H1 (cell line): ENCODE data around the gene FAM81A. TPM values are rescaled to one million over a fixed set of nuclear protein-coding genes. Genes with fewer than 3 reads are reported as not detected.
A peak's percentile ranks its signal among the peaks of the same experiment; 100 is the strongest.

ENCODE experiments used
- CTCF ChIA-PET: fragments of 300-600 bp; sonication (Branson Sonifier 250); formaldehyde crosslinking; loops from one replicate; lab custom pipeline; 2021; ENCODE audit not compliant: partially characterized antibody; lab: Charles Lee
- POLR2A ChIA-PET: fragments of 300-600 bp; sonication (Branson Sonifier 250); formaldehyde crosslinking; loops from one replicate; lab custom pipeline; 2021; ENCODE audit warnings: inconsistent platforms; ENCODE audit not compliant: partially characterized antibody; lab: Charles Lee
- DNase-seq, 2 experiments: peaks; one replicate each; pipeline versions ENCODE4 v3.0.0 to v3.0.0-alpha.2; 2010 to 2022; ENCODE audit warnings: low spot score in 2 of 2, low read depth in 1 of 2, mixed read lengths in 1 of 2
- FAIRE-seq: peaks from 2 replicates; lab custom pipeline; 2011; peaks lifted over from hg19 to GRCh38; lab: Jason Lieb, UNC
- H2AFZ ChIP-seq: 2 replicates; pipeline ENCODE4 v1.8.1; 2012; ENCODE audit warnings: low read length, inconsistent platforms
- H2AK5ac ChIP-seq: 2 replicates; pipeline ENCODE4 v1.6.1; 2013; ENCODE audit warnings: low read depth, low read length
- H2BK120ac ChIP-seq: replicated peaks from 2 replicates; pipeline ENCODE3; 2013; ENCODE audit warnings: low read depth, low read length, inconsistent platforms
- H2BK12ac ChIP-seq: 2 replicates; pipeline ENCODE4 v1.6.1; 2013; ENCODE audit warnings: low read depth, low read length
- H2BK15ac ChIP-seq: 2 replicates; pipeline ENCODE4 v1.6.1; 2013; ENCODE audit warnings: low read length
- H2BK20ac ChIP-seq: 2 replicates; pipeline ENCODE4 v1.6.1; 2013; ENCODE audit warnings: low read length
- H2BK5ac ChIP-seq: 2 replicates; pipeline ENCODE4 v1.6.1; 2013; ENCODE audit warnings: low read depth, low read length
- H3K14ac ChIP-seq: 2 replicates; pipeline ENCODE4 v1.6.1; 2013; ENCODE audit warnings: inconsistent platforms; ENCODE audit not compliant: insufficient read length
- H3K18ac ChIP-seq: 2 replicates; pipeline ENCODE4 v1.6.1; 2013; ENCODE audit warnings: low read length; ENCODE audit errors: extremely low read depth
- H3K23ac ChIP-seq: 2 replicates; pipeline ENCODE4 v1.6.1; 2013; ENCODE audit warnings: inconsistent platforms; ENCODE audit not compliant: insufficient read length
- H3K23me2 ChIP-seq: 2 replicates; pipeline ENCODE4 v1.6.1; 2013; ENCODE audit warnings: low read depth, low read length
- H3K27ac ChIP-seq: 2 replicates; pipeline ENCODE4 v1.6.1; 2011; ENCODE audit warnings: low read depth, low read length, inconsistent platforms
- H3K27me3 ChIP-seq, 4 experiments: replicated peaks in 1 of 4; 1 replicate in 1 of 4; 2 replicates in 3 of 4; pipeline versions ENCODE4 v1.6.1 to v1.8.1; 2011 to 2013; ENCODE audit warnings: low read length in 3 of 4, mild to moderate bottlenecking in 3 of 4, inconsistent platforms in 2 of 4, mixed read lengths in 2 of 4, moderate library complexity in 1 of 4; ENCODE audit not compliant: control insufficient read depth in 3 of 4, insufficient read depth in 3 of 4; ENCODE audit errors: extremely low read depth in 1 of 4
- H3K36me3 ChIP-seq, 4 experiments: 2 replicates each; pipeline versions ENCODE4 v1.6.1 to v1.8.1; 2011 to 2013; ENCODE audit warnings: mild to moderate bottlenecking in 4 of 4, low read length in 3 of 4, moderate library complexity in 2 of 4, control low read depth in 1 of 4, inconsistent platforms in 1 of 4; ENCODE audit not compliant: insufficient read depth in 4 of 4, control insufficient read depth in 2 of 4
- H3K4ac ChIP-seq: replicated peaks from 2 replicates; pipeline ENCODE3; 2013; ENCODE audit warnings: low read length, low read depth, mixed read lengths, inconsistent platforms; ENCODE audit not compliant: insufficient read length
- H3K4me1 ChIP-seq, 4 experiments: replicated peaks in 1 of 4; 1 replicate in 1 of 4; 2 replicates in 3 of 4; pipeline versions ENCODE4 v1.6.1 to v1.8.1; 2011 to 2013; ENCODE audit warnings: low read length in 3 of 4, inconsistent platforms in 2 of 4, mixed read lengths in 1 of 4; ENCODE audit not compliant: insufficient read depth in 4 of 4, control insufficient read depth in 3 of 4
- H3K4me2 ChIP-seq, 2 experiments: 2 replicates each; pipeline versions ENCODE4 v1.6.1 to v1.8.1; 2011 to 2013; ENCODE audit warnings: low read depth in 2 of 2, low read length in 2 of 2, control low read depth in 1 of 2, inconsistent platforms in 1 of 2, mild to moderate bottlenecking in 1 of 2; ENCODE audit not compliant: insufficient read depth in 1 of 2
- H3K4me3 ChIP-seq, 4 experiments: fragments of 200-600, 300-600 bp in 1 of 4; sonication (generic), shearing (Covaris generic), sonication (Bioruptor Twin) in 1 of 4; 2 replicates each; pipeline versions ENCODE4 v1.5.1 to v1.8.1; 2011 to 2016; ENCODE audit warnings: low read length in 4 of 4, low read depth in 3 of 4, control low read depth in 2 of 4, inconsistent platforms in 2 of 4, mild to moderate bottlenecking in 2 of 4, mixed read lengths in 1 of 4, moderate library complexity in 1 of 4; ENCODE audit not compliant: insufficient read depth in 2 of 4; ENCODE audit errors: extremely low read depth in 1 of 4
- H3K56ac ChIP-seq: replicated peaks from 2 replicates; pipeline ENCODE3; 2013; ENCODE audit warnings: low read depth, mild to moderate bottlenecking, mixed read lengths, low read length, inconsistent platforms; ENCODE audit not compliant: insufficient read length
- H3K79me1 ChIP-seq: 2 replicates; pipeline ENCODE4 v1.6.1; 2013; ENCODE audit warnings: low read depth, low read length, control low read depth
- H3K79me2 ChIP-seq, 2 experiments: 2 replicates each; pipeline versions ENCODE4 v1.6.1 to v1.8.1; 2012 to 2013; ENCODE audit warnings: low read length in 2 of 2, mild to moderate bottlenecking in 2 of 2, inconsistent platforms in 1 of 2; ENCODE audit not compliant: insufficient read depth in 2 of 2, control insufficient read depth in 1 of 2
- H3K9ac ChIP-seq, 4 experiments: replicated peaks in 1 of 4; 1 replicate in 1 of 4; 2 replicates in 3 of 4; pipeline versions ENCODE4 v1.6.1 to v1.8.1; 2011 to 2013; ENCODE audit warnings: low read depth in 3 of 4, low read length in 3 of 4, control low read depth in 2 of 4, mild to moderate bottlenecking in 2 of 4, moderate library complexity in 2 of 4, inconsistent platforms in 1 of 4; ENCODE audit errors: extremely low read depth in 1 of 4
- H3K9me3 ChIP-seq, 2 experiments: 2 replicates each; pipeline versions ENCODE4 v1.6.1 to v1.8.1; 2012 to 2013; ENCODE audit warnings: mild to moderate bottlenecking in 2 of 2, moderate library complexity in 2 of 2, control low read depth in 1 of 2, inconsistent platforms in 1 of 2, low read depth in 1 of 2, low read length in 1 of 2, mixed read lengths in 1 of 2; ENCODE audit not compliant: insufficient read depth in 2 of 2
- H4K20me1 ChIP-seq, 2 experiments: replicated peaks in 1 of 2; 2 replicates each; pipeline versions ENCODE3 to v1.8.1; 2011 to 2013; ENCODE audit warnings: inconsistent platforms in 2 of 2, low read length in 2 of 2, mild to moderate bottlenecking in 1 of 2; ENCODE audit not compliant: insufficient read depth in 2 of 2, control insufficient read depth in 1 of 2
- H4K5ac ChIP-seq: 2 replicates; pipeline ENCODE4 v1.6.1; 2013; ENCODE audit warnings: low read length, low read depth, mixed read lengths, inconsistent platforms; ENCODE audit not compliant: insufficient read length
- H4K8ac ChIP-seq: 2 replicates; pipeline ENCODE4 v1.8.0; 2013; ENCODE audit warnings: mild to moderate bottlenecking, moderate library complexity, low read length, inconsistent platforms; ENCODE audit not compliant: insufficient read depth; ENCODE audit errors: extremely low read depth
- H4K91ac ChIP-seq: replicated peaks from 2 replicates; pipeline ENCODE3; 2013; ENCODE audit warnings: low read length, mixed read lengths, inconsistent platforms; ENCODE audit not compliant: insufficient read length
- CEBPB ChIP-seq: IDR thresholded peaks from 2 replicates; pipeline ENCODE4 v1.6.1; 2012; ENCODE audit warnings: low read depth, low read length
- FOSL1 ChIP-seq: IDR thresholded peaks from 2 replicates; pipeline ENCODE4 v1.6.1; 2011; ENCODE audit warnings: mild to moderate bottlenecking, low read depth, low read length, moderate library complexity; ENCODE audit not compliant: insufficient read depth
- GABPA ChIP-seq: IDR thresholded peaks from 2 replicates; pipeline ENCODE4 v1.6.1; 2011; ENCODE audit warnings: mild to moderate bottlenecking, low read length, moderate library complexity, borderline replicate concordance; ENCODE audit not compliant: insufficient read depth
- NANOG ChIP-seq: IDR thresholded peaks from 2 replicates; pipeline ENCODE4 v1.6.1; 2011; ENCODE audit warnings: low read length, low read depth, mild to moderate bottlenecking, inconsistent platforms; ENCODE audit not compliant: insufficient read depth, poor library complexity, severe bottlenecking
- RFX5 ChIP-seq: IDR thresholded peaks from 2 replicates; pipeline ENCODE4 v1.6.1; 2011; ENCODE audit warnings: low read depth, low read length, improper control_type of control experiment, borderline replicate concordance
- RXRA ChIP-seq: IDR thresholded peaks from 2 replicates; pipeline ENCODE4 v1.6.1; 2011; ENCODE audit warnings: low read depth, mild to moderate bottlenecking, low read length, moderate library complexity; ENCODE audit not compliant: insufficient read depth
- SIRT6 ChIP-seq: IDR thresholded peaks from one replicate; pipeline ENCODE4 v1.7.1; 2012; ENCODE audit warnings: low read length, inconsistent platforms
- TAF1 ChIP-seq: IDR thresholded peaks from 2 replicates; pipeline ENCODE4 v1.6.1; 2011; ENCODE audit warnings: mild to moderate bottlenecking, low read depth, low read length
- WGBS, 2 experiments: shearing (Covaris generic) in 1 of 2; methylation state at CpG; one replicate each; pipeline versions ENCODE4 v1.1.6 to v1.1.7; 2013 to 2015; ENCODE audit warnings: low lambda C conversion rate in 2 of 2, mixed read lengths in 2 of 2, inconsistent platforms in 1 of 2, low coverage in 1 of 2, missing lambda C conversion rate in 1 of 2; ENCODE audit not compliant: insufficient replicate concordance in 2 of 2, insufficient coverage in 1 of 2, insufficient read length in 1 of 2; ENCODE audit errors: extremely low coverage in 1 of 2, missing lambda C conversion rate in 1 of 2; 5-methylcytosine and 5-hydroxymethylcytosine counted together
- polyA plus RNA-seq, 7 experiments: library from polyadenylated mRNA; depleted of rRNA in 3 of 7; stranded (reverse) in 5 of 7; unstranded in 2 of 7; fragments of >200 nt in 5 of 7; fragments of 200-250 nt in 2 of 7; gene quantifications; 1 replicate in 5 of 7; 2 replicates in 1 of 7; 4 replicates in 1 of 7; pipeline versions ENCODE4 v1.2.1 to v1.2.3, GENCODE V29; 2011 to 2013; ENCODE audit warnings: missing spikeins in 2 of 7, mixed read lengths in 2 of 7
- total RNA-seq: library from RNA; stranded (reverse); fragmentation: NEBNext Ultra II Directional; extraction: Animal tissue kit (Norgen Biotek cat#: 25700); gene quantifications from 2 replicates; pipeline ENCODE4 v1.2.1, GENCODE V29; 2021
- TF ChIP-seq, protein P1 (sequence below): IDR thresholded peaks from 2 replicates; pipeline ENCODE4 v1.6.1; 2012; ENCODE audit warnings: inconsistent platforms
- TF ChIP-seq, protein P2 (sequence below): IDR thresholded peaks from 2 replicates; pipeline ENCODE4 v1.6.1; 2011; ENCODE audit warnings: low read length, improper control_type of control experiment

Gene FAM81A
- total and polyA plus RNA-seq, 2 of the 8 experiments (the other 6 are each of a cell fraction or from before 2014, with no cell fraction given): 0.56 to 3.0 TPM

DNA sequence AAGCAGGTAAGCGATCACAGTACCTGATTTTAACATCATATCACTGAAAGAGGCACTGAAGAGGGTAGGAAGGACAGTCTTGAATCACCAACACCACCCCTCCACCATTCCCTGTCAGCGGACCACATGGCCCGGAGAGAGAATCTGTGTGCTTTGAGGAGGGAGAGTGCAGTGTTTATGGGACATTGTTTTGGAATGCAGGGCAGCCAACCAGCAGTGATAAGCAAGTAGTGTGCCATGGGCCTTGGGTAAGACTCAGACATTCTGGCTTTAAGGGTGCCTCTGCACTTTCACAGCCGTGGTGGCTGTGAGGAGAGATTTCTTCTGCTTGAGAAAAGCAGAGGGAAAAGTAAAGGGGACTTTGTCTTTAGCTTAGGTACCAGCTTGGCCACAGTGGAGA lies 46.4 kb downstream of the FAM81A start:
- Histone ChIP-seq H3K4me1 (no peaks in the 10 kb centered on the region), H3K23me2 (no peaks in the 10 kb centered on the region; the same call in 1 of the 2 replicates), H3K79me1 (no peaks in the 10 kb centered on the region), H3K4me2 (no peak overlapping the region), H4K8ac (peak overlapping the region; percentile 41; the same call in 1 of the 2 replicates), H2BK15ac (no peak overlapping the region), H3K23ac (no peak overlapping the region), H2BK12ac (no peak overlapping the region), H2BK5ac (no peak overlapping the region), H3K4ac (no peak overlapping the region), H2BK120ac (no peak overlapping the region), H2BK20ac (no peak overlapping the region), H4K91ac (no peak overlapping the region), H2AFZ (no peak overlapping the region), H3K14ac (no peak overlapping the region), H4K5ac (no peak overlapping the region), H3K27ac (no peak overlapping the region), H3K56ac (no peak overlapping the region), H3K4me3 (no peak overlapping the region), H3K27me3 (no peaks in the 10 kb centered on the region), H3K18ac (no peak overlapping the region), H3K9me3 (no peaks in the 10 kb centered on the region), H3K9ac (no peak overlapping the region), H2AK5ac (no peak overlapping the region), H3K36me3 (no peaks in the 10 kb centered on the region), H3K79me2 (no peaks in the 10 kb centered on the region), H4K20me1 (no peaks in the 10 kb centered on the region)
- FAIRE-seq (no peak), DNase-seq (no peak)
- WGBS, 2 experiments: 95% methylated on average over 4 of the region's 4 CpGs; no CpG with 5 or more reads in 1 of the 2 experiments
- ChIA-PET POLR2A (no interaction called here), CTCF (no interaction called here)
- TF ChIP-seq CEBPB (no peak), SIRT6 (no peak), GABPA (no peak), RFX5 (no peak), RXRA (no peak), TAF1 (no peak), NANOG (no peak), FOSL1 (no peak)
- TF ChIP-seq, protein P1, sequence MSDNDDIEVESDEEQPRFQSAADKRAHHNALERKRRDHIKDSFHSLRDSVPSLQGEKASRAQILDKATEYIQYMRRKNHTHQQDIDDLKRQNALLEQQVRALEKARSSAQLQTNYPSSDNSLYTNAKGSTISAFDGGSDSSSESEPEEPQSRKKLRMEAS: no peak
- TF ChIP-seq, protein P2, sequence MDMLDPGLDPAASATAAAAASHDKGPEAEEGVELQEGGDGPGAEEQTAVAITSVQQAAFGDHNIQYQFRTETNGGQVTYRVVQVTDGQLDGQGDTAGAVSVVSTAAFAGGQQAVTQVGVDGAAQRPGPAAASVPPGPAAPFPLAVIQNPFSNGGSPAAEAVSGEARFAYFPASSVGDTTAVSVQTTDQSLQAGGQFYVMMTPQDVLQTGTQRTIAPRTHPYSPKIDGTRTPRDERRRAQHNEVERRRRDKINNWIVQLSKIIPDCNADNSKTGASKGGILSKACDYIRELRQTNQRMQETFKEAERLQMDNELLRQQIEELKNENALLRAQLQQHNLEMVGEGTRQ: no peak
